ENCODE results near the gene MPZL1.
A peak's percentile ranks its signal among the peaks of the same experiment; 100 is the strongest.

The MPZL1 gene

DNA sequence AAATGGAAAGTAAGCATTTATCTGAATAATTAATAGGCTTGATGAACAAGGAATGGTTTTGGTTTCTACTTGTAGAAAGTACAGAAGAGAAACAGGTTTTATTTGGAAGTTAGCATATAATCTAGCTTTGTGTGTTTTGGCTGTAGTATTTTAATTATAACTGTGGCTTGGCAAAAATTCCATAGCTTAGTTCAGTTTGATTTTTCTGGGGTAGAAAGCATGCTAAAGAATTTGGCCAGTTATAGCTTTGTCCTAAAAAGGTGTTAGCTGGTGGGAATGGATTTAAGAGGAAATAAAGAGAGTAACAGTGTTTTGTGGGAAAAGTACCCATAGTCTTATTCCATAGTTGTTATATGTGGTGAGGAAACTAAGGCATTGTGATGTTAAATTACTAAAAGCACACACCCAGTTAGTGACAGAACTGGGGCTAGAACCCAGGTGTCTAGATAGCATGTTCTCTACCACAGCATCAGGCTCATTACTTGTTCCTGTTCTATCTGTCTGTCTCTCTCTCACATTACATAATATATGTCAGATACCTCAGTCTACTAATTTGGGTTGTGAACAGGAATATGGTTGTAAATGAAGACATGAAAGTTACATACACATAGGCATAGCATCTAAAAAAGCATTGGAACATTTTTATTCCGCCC is 55.0 kb downstream of the MPZL1 start:
- TF ChIP-seq, protein P1, sequence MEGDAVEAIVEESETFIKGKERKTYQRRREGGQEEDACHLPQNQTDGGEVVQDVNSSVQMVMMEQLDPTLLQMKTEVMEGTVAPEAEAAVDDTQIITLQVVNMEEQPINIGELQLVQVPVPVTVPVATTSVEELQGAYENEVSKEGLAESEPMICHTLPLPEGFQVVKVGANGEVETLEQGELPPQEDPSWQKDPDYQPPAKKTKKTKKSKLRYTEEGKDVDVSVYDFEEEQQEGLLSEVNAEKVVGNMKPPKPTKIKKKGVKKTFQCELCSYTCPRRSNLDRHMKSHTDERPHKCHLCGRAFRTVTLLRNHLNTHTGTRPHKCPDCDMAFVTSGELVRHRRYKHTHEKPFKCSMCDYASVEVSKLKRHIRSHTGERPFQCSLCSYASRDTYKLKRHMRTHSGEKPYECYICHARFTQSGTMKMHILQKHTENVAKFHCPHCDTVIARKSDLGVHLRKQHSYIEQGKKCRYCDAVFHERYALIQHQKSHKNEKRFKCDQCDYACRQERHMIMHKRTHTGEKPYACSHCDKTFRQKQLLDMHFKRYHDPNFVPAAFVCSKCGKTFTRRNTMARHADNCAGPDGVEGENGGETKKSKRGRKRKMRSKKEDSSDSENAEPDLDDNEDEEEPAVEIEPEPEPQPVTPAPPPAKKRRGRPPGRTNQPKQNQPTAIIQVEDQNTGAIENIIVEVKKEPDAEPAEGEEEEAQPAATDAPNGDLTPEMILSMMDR (IDR thresholded peaks at IDR 0.05; ENCODE audit: low read depth, low read length): no peak
- in situ Hi-C loops (cut with HindIII; ENCODE audit: low sequenced_read_pairs): no loop called here

DNA sequence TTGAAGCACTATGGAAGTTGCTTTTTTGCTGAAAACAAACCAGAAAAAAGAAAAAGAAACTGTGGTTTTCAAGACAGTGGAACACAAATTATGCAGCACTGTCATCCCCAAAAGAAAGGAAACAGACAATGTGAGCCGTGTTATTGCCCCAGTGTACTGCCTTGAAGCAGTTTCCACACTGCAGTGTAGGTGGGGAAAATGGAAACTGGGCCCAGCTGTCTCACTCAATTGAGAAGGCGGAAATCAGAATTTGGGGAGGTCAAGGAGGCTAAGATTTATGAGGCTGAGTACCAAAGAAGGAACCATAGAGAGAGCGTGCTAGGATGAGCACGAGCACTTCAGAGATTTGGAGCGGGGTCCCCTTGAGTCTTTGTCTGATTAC is 55.5 kb downstream of the MPZL1 start:
- no peak for DNase-seq (ENCODE audit: low read depth, low spot score)
- in situ Hi-C loops (cut with HindIII; ENCODE audit: low sequenced_read_pairs): no loop called here
- no peak overlapping the region for H3K4me3 ChIP-seq (ENCODE audit: low read depth, low read length)
- TF ChIP-seq, protein P1 (IDR thresholded peaks at IDR 0.05; ENCODE audit: low read depth, low read length): no peak

More for the DNA sequence above, 55.0 kb downstream of the MPZL1 start:
- no peak overlapping the region for H3K4me3 ChIP-seq (ENCODE audit: low read depth, low read length)
- peak; percentile 35 for DNase-seq (ENCODE audit: low read depth, low spot score)

DNA sequence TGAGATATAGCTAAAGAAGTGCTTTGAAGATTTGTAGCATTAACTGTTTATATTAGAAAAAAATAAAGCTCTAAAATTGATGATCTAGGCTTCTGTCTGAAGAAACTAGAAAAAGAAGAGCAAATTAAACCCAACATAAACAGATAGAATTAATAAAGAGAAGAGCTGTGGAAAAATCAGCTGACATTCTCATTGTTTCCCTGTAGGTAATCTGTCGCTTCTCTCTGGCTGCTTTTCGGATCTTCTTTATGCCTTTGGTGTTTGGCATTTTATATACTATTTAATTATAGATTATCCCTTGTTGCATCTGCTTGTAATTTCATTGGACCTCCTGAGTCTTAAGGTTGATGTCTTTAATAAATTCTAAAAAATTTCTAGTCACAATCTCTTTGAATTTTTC is 59.8 kb downstream of the MPZL1 start:
- TF ChIP-seq, protein P1 (IDR thresholded peaks at IDR 0.05; ENCODE audit: low read depth, low read length): no peak
- H3K4me3 ChIP-seq (ENCODE audit: low read depth, low read length): no peak overlapping the region
- DNase-seq (ENCODE audit: low read depth, low spot score): no peak
- in situ Hi-C loops (cut with HindIII; ENCODE audit: low sequenced_read_pairs): no loop called here

DNA sequence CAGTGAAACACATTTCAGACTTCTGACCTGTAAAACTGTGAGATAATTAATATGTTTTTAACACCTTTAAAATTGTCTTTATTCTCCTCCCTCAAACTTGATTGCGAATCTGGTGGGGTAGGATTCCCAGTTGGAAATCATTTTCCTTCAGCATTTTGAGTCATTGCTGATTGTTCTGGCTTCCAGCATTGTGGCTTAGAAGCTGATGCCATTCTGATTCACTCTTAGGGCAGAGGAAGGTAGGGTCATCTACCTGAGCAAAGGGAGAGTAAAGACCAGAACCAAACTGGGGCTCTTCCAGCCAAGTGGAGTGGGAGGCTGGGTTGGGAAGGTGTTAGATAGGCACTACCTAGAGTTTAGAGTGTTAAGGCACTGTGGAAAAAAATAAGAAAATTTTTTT is 61.2 kb downstream of the MPZL1 start:
- TF ChIP-seq, protein P1 (IDR thresholded peaks at IDR 0.05; ENCODE audit: low read depth, low read length): no peak
- no peak overlapping the region for H3K4me3 ChIP-seq (ENCODE audit: low read depth, low read length)
- no peak for DNase-seq (ENCODE audit: low read depth, low spot score)
- in situ Hi-C loops (cut with HindIII; ENCODE audit: low sequenced_read_pairs): no loop called here

DNA sequence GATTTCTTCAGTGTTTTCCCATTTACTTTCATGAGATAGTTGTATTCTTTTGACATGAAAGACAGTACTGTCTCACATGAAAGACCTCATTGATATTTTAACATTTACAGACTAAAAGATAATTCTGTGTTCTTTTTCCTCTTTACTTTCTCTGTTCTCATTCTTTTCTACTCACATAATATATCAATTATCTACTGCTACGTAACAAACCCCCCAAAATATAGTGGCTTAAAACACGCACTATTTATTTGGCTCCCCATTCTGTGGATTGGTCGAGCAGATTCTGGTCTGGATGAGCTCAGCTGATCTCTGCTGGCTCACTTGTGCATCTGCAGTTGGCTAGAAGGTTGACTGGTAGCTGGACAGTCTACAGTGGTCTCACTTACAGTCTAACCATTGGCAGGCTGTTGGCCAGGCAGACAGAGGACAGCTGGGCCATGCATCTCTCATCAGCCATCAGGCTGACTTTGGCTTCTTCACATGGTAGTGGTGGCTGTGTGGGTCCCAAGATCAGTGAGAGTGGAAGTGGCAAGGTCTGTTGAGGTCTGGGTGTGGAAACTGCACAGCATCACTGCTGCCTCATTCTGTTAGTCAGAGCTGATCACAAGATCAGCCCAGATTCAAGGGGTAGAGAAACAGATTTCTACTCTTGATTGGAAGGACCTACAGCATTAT is 63.2 kb downstream of the MPZL1 start:
- no peak overlapping the region for H3K4me3 ChIP-seq (ENCODE audit: low read depth, low read length)
- in situ Hi-C loops (cut with HindIII; ENCODE audit: low sequenced_read_pairs): no loop called here
- TF ChIP-seq, protein P1 (IDR thresholded peaks at IDR 0.05; ENCODE audit: low read depth, low read length): no peak
- DNase-seq (ENCODE audit: low read depth, low spot score): no peak

DNA sequence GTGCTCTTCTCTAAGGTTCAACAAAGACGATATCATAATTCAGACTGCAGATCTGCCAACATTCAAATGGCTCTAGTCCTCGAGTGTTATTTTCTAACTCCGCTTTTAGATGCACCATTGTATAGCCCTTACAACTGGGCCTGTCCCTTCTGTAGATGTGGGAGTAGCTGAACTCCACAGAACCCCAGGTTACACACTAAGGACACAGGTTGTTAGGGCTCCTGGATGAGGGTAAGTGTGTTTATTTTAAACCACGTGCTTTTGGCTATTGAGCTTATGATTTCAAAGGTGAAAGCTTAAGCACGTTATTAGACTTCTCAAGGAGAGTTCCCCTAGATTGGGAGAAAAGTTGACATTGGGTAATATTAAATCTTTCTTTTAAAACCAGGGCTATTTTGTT is 64.7 kb downstream of the MPZL1 start:
- no peak for DNase-seq (ENCODE audit: low read depth, low spot score)
- no peak overlapping the region for H3K4me3 ChIP-seq (ENCODE audit: low read depth, low read length)
- in situ Hi-C loops (cut with HindIII; ENCODE audit: low sequenced_read_pairs): no loop called here
- TF ChIP-seq, protein P1 (IDR thresholded peaks at IDR 0.05; ENCODE audit: low read depth, low read length): no peak

All from astrocyte of the spinal cord (primary cell).